Panc1 (cell line): Measurements from ENCODE around the gene C2CD2L. TPM values are rescaled to one million over a fixed set of nuclear protein-coding genes. Genes with fewer than 3 reads are reported as not detected.
A peak's percentile ranks its signal among the peaks of the same experiment; 100 is the strongest.

ENCODE experiments used
- ATAC-seq: fragments of 200-7000 bp; cut with Tn5 transposase; 2 replicates; pipeline ENCODE4 v1.9.1; 2020; ENCODE audit warnings: mild to moderate bottlenecking, moderate library complexity
- BruUV-seq: library from RNA; stranded (reverse); fragments of 400-500 nt; replicated peaks from 2 replicates; lab custom pipeline; 2021; lab: Mats Ljungman, UMichigan
- CTCF ChIA-PET: fragments of 300-600 bp; sonication (Branson Sonifier 250); formaldehyde crosslinking; loops from one replicate; lab custom pipeline; 2022; ENCODE audit warnings: antibody characterized with exemption; lab: Charles Lee
- POLR2A ChIA-PET: fragments of 300-600 bp; sonication (Branson Sonifier 250); formaldehyde crosslinking; loops from one replicate; lab custom pipeline; 2022; ENCODE audit warnings: antibody characterized with exemption; lab: Charles Lee
- DNase-seq: peaks from one replicate; pipeline ENCODE4 v3.0.0-alpha.2; 2010; ENCODE audit warnings: low read depth, low spot score
- H3K27ac ChIP-seq: 2 replicates; pipeline ENCODE4 v1.5.1; 2011; ENCODE audit warnings: mild to moderate bottlenecking, low read length, inconsistent platforms
- H3K27me3 ChIP-seq: fragments of 200-500 bp; sonication (Bioruptor generic); 2 replicates; pipeline ENCODE4 v1.6.0; 2014; ENCODE audit warnings: low read length, inconsistent platforms; ENCODE audit not compliant: control insufficient read depth, insufficient read depth
- H3K36me3 ChIP-seq: fragments of 200-500 bp; sonication (Bioruptor generic); 2 replicates; pipeline ENCODE4 v1.5.1; 2014; ENCODE audit warnings: inconsistent platforms, mild to moderate bottlenecking, low read length, moderate library complexity; ENCODE audit not compliant: control insufficient read depth, insufficient read depth
- H3K4me1 ChIP-seq: 2 replicates; pipeline ENCODE4 v1.5.1; 2011; ENCODE audit warnings: inconsistent platforms, mild to moderate bottlenecking, low read length, moderate library complexity; ENCODE audit not compliant: control insufficient read depth, insufficient read depth
- H3K4me3 ChIP-seq, 2 experiments: 2 replicates each; pipeline ENCODE4 v1.5.1; 2011 to 2012; ENCODE audit warnings: low read depth in 2 of 2, low read length in 2 of 2, mild to moderate bottlenecking in 2 of 2, inconsistent platforms in 1 of 2, moderate library complexity in 1 of 2
- H3K9me3 ChIP-seq: fragments of 200-500 bp; sonication (Bioruptor generic); 2 replicates; pipeline ENCODE4 v1.5.1; 2014; ENCODE audit warnings: low read depth, mild to moderate bottlenecking, inconsistent platforms, low read length, moderate library complexity; ENCODE audit not compliant: control insufficient read depth, insufficient read depth
- POLR2AphosphoS5 ChIP-seq: IDR thresholded peaks from 2 replicates; pipeline ENCODE4 v1.6.1; 2012; ENCODE audit warnings: mild to moderate bottlenecking, low read depth, low read length, moderate library complexity
- REST ChIP-seq, 2 experiments: IDR thresholded peaks; 2 replicates each; pipeline ENCODE4 v1.6.1; 2011 to 2012; ENCODE audit warnings: low read depth in 2 of 2, control low read depth in 1 of 2, low read length in 1 of 2, mild to moderate bottlenecking in 1 of 2, moderate library complexity in 1 of 2; ENCODE audit not compliant: insufficient read depth in 1 of 2
- SIN3A ChIP-seq: IDR thresholded peaks from 2 replicates; pipeline ENCODE4 v1.6.1; 2012; ENCODE audit warnings: low read depth, mild to moderate bottlenecking, low read length, moderate library complexity, borderline replicate concordance; ENCODE audit not compliant: insufficient read depth
- TCF7L2 ChIP-seq: IDR thresholded peaks from 2 replicates; pipeline ENCODE4 v1.6.1; 2011; ENCODE audit warnings: mild to moderate bottlenecking, low read depth, low read length, inconsistent platforms
- in situ Hi-C: cut with HindIII; loops from 2 replicates; pipeline ENCODE4 v1.10.0; 2016; ENCODE audit warnings: low sequenced_read_pairs, low pct_unique_long_range_greater_than_20kb
- intact Hi-C: fragments of 100-400 bp; cut with micrococcal nuclease; formaldehyde crosslinking; loops from one replicate; pipeline ENCODE4 v1.10.0; 2022; ENCODE audit not compliant: unreplicated experiment
- total RNA-seq: library from RNA; stranded (reverse); gene quantifications from one replicate; pipeline ENCODE4 v1.2.1, GENCODE V29; 2021; ENCODE audit not compliant: unreplicated experiment
- TF ChIP-seq, protein P1 (sequence below): fragments of 450-650 bp; IDR thresholded peaks from 2 replicates; pipeline ENCODE4 v1.5.1; 2017; ENCODE audit warnings: mild to moderate bottlenecking

C2CD2L gene
- total RNA-seq, 1 experiment from 2014 or later: 10.1 TPM

DNA sequence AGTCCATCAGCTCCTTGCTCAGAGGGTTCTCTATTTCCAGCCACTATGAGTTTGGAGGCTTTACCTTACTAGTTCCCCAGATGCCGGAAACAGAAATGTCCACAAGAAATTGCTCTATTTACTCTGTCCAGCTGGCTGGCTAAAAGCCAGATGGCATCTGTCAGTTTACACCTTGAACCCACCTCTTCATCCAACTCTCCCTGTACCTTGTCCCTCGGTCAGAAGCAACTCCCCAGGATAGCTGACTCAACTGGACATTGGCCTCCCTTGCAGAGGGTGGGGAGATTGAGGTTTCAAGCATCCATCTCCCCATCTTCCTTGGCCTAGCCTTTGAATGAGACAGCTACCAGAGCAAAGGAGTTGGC lies 1.7 kb downstream of the C2CD2L start:
- Histone ChIP-seq H3K27me3 (no peaks in the 10 kb centered on the region), H3K4me1 (peaks cover 21% of the 10 kb centered on the region), H3K9me3 (no peaks in the 10 kb centered on the region), H3K36me3 (no peaks in the 10 kb centered on the region), H3K4me3 (peak overlapping the region in 1 of 2 experiments; percentile 92; a peak in 2 of 4 replicates), H3K27ac (no peak overlapping the region)
- in situ Hi-C loops: no loop called here
- DNase-seq: no peak
- no TSS peak for BruUV-seq
- intact Hi-C loops: no loop called here
- CTCF ChIA-PET: interaction anchor here (0.6 to 1.4 kb wide), 4 partner anchors 10 to 26 kb away, joined by 3 to 4 read pairs (median 3); partner anchors contain the start of gene HINFP
- TF ChIP-seq SIN3A (no peak), REST (IDR thresholded peaks at IDR 0.05; ENCODE audit: insufficient read depth in 1 of 2, low read depth in 2 of 2, low read length in 1 of 2) (no peak), POLR2AphosphoS5 (no peak), TCF7L2 (no peak)
- TF ChIP-seq, protein P1, sequence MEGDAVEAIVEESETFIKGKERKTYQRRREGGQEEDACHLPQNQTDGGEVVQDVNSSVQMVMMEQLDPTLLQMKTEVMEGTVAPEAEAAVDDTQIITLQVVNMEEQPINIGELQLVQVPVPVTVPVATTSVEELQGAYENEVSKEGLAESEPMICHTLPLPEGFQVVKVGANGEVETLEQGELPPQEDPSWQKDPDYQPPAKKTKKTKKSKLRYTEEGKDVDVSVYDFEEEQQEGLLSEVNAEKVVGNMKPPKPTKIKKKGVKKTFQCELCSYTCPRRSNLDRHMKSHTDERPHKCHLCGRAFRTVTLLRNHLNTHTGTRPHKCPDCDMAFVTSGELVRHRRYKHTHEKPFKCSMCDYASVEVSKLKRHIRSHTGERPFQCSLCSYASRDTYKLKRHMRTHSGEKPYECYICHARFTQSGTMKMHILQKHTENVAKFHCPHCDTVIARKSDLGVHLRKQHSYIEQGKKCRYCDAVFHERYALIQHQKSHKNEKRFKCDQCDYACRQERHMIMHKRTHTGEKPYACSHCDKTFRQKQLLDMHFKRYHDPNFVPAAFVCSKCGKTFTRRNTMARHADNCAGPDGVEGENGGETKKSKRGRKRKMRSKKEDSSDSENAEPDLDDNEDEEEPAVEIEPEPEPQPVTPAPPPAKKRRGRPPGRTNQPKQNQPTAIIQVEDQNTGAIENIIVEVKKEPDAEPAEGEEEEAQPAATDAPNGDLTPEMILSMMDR: no peak
- POLR2A ChIA-PET: interaction anchor here (0.5 kb wide), 1 partner anchor 60 kb away, joined by 3 read pairs; the partner anchor contains the start of gene NLRX1
- ATAC-seq: no peak

GRCh38 chr11:119109843-119110242 lies 2.7 kb downstream of the C2CD2L start:
- Histone ChIP-seq H3K9me3 (no peaks in the 10 kb centered on the region), H3K4me1 (peaks cover 19% of the 10 kb centered on the region), H3K27ac (no peak overlapping the region), H3K27me3 (no peaks in the 10 kb centered on the region), H3K36me3 (no peaks in the 10 kb centered on the region), H3K4me3 (no peak overlapping the region)
- BruUV-seq: no TSS peak
- in situ Hi-C loops: no loop called here
- CTCF ChIA-PET: interaction anchor here (0.8 to 1.4 kb wide), 3 partner anchors 9 to 39 kb away, joined by 3 to 7 read pairs (median 3); partner anchors contain the start of gene ABCG4
- no peak for DNase-seq
- intact Hi-C loops: no loop called here
- POLR2A ChIA-PET: no interaction called here
- no peak for ATAC-seq
- TF ChIP-seq SIN3A (no peak), TCF7L2 (no peak), POLR2AphosphoS5 (no peak), REST (IDR thresholded peaks at IDR 0.05; ENCODE audit: insufficient read depth in 1 of 2, low read depth in 2 of 2, low read length in 1 of 2) (no peak)
- TF ChIP-seq, protein P1: no peak
